HEK293 (cell line): Measurements from ENCODE around the gene MSI2.

ENCODE experiments used
- CTCF ChIP-seq: fragments of 450-650 bp; formaldehyde crosslinking; IDR thresholded peaks from 2 replicates; pipeline ENCODE4 v1.5.1; 2016; ENCODE audit warnings: missing biosample characterization, missing genetic modification characterization
- GFI1B ChIP-seq: fragments of 450-650 bp; formaldehyde crosslinking; IDR thresholded peaks from 2 replicates; pipeline ENCODE4 v1.5.1; 2016; ENCODE audit warnings: missing biosample characterization, missing genetic modification characterization
- REST ChIP-seq: fragments of 450-650 bp; formaldehyde crosslinking; IDR thresholded peaks from 2 replicates; pipeline ENCODE4 v1.5.1; 2016; ENCODE audit warnings: missing biosample characterization, missing genetic modification characterization
- YY1 ChIP-seq: fragments of 450-650 bp; formaldehyde crosslinking; IDR thresholded peaks from 2 replicates; pipeline ENCODE4 v1.5.1; 2018; ENCODE audit warnings: missing biosample characterization, missing genetic modification characterization
- ZBTB11 ChIP-seq: fragments of 450-650 bp; formaldehyde crosslinking; conservative IDR thresholded peaks from 2 replicates; pipeline ENCODE4 v1.5.1; 2016; ENCODE audit warnings: low read depth, missing biosample characterization, missing genetic modification characterization
- ZBTB7A ChIP-seq: fragments of 450-650 bp; formaldehyde crosslinking; IDR thresholded peaks from 2 replicates; pipeline ENCODE4 v1.5.1; 2016; ENCODE audit warnings: low read depth, missing biosample characterization, missing genetic modification characterization
- ZNF549 ChIP-seq: fragments of 450-650 bp; IDR thresholded peaks from 2 replicates; pipeline ENCODE4 v1.5.1; 2018; ENCODE audit warnings: missing biosample characterization, missing genetic modification characterization, mild to moderate bottlenecking, inconsistent platforms, moderate library complexity

- TF ChIP-seq ZNF549 (tag by site-specific recombination) (no peak), YY1 (tag by site-specific recombination) (no peak), CTCF (tag by site-specific recombination) (no peak), REST (tag by site-specific recombination) (no peak), ZBTB7A (tag by site-specific recombination) (no peak), GFI1B (no peak), ZBTB11 (no peak)
These were observed 110.4 kb downstream of the MSI2 start for GRCh38 chr17:57366558-57367351.
